Measurements from ENCODE around the gene TLNRD1. TPM values are rescaled to one million over a fixed set of nuclear protein-coding genes. Genes with fewer than 3 reads are reported as not detected.

The TLNRD1 gene
- total RNA-seq, 1 donor from 2014 or later = 5.7 TPM

DNA sequence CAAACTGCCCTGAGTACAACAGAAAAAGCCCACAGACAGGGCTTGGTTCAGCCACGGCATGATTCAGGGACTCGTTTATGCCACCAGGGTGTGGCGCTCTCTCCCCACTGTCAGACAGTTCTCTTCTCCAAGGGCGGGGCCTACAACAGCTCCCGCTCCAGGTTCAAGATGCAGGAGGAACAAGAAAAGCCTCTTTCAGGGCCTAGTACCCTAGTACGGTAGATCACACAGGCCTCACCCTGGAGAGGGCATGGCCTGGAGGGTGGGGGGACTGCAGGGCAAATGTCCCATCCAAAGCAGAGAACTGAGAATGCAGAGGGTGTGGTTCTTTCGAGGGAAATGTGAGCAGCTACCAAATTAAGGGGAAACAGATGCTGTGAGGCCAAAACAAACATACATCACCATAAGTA lies 23.1 kb upstream of the TLNRD1 start:
- no peaks in the 10 kb centered on the region for H3K27me3 ChIP-seq (ENCODE audit: control insufficient read depth in 3 of 3, insufficient read depth in 3 of 3, low read length in 3 of 3)
- no peaks in the 10 kb centered on the region for H3K9me3 ChIP-seq (ENCODE audit: control insufficient read depth in 3 of 3, low read length in 3 of 3)
- H3K27ac ChIP-seq (ENCODE audit: low read depth, low read length) = no peak overlapping the region
- no peak overlapping the region for H3K4me3 ChIP-seq (ENCODE audit: low read length in 3 of 3)
- no peak overlapping the region for H3K9ac ChIP-seq (ENCODE audit: low read depth in 1 of 3, low read length in 3 of 3)
- peaks cover 15 to 18% (median 16%) of the 10 kb centered on the region in 3 donors for H3K36me3 ChIP-seq (ENCODE audit: control insufficient read depth in 3 of 3, insufficient read depth in 3 of 3, low read length in 3 of 3)
- peaks cover 0 to 5% (median 4%) of the 10 kb centered on the region in 3 donors for H3K4me1 ChIP-seq (ENCODE audit: control insufficient read depth in 3 of 3, insufficient read depth in 3 of 3, low read length in 3 of 3)

DNA sequence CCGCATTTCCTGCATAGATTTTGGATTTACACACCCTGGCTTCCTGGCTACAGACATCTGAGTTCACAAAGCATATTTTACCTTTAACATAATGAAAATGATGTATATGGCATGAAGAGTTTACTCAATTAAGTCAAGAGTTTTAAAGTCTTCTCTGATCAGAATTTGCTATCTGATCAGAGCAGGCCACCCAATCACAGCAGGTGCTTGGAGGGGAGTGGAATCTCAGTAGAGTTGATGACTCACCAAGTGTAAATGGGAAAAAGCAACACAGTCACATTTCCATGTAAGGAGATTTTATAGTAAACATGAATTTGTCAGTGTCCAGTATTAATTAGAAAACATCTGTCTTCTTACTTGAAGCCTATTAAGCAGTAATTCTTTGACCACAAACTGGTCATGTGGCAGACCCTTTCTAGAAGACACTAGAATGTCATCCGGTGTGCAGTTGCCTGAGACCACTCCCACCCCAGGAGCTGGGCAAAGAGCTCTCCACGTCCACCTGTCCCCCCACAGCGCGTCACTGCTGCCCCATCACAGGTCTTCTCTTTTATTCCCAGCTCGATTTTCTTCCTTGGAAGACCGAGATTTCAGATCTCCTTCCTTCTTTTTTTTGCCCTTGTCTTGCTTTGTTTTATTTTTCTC lies 21.9 kb upstream of the TLNRD1 start:
- H3K27ac ChIP-seq (ENCODE audit: low read depth, low read length) = no peak overlapping the region
- H3K36me3 ChIP-seq (ENCODE audit: control insufficient read depth in 3 of 3, insufficient read depth in 3 of 3, low read length in 3 of 3) = peaks cover 15 to 18% (median 16%) of the 10 kb centered on the region in 3 donors

DNA sequence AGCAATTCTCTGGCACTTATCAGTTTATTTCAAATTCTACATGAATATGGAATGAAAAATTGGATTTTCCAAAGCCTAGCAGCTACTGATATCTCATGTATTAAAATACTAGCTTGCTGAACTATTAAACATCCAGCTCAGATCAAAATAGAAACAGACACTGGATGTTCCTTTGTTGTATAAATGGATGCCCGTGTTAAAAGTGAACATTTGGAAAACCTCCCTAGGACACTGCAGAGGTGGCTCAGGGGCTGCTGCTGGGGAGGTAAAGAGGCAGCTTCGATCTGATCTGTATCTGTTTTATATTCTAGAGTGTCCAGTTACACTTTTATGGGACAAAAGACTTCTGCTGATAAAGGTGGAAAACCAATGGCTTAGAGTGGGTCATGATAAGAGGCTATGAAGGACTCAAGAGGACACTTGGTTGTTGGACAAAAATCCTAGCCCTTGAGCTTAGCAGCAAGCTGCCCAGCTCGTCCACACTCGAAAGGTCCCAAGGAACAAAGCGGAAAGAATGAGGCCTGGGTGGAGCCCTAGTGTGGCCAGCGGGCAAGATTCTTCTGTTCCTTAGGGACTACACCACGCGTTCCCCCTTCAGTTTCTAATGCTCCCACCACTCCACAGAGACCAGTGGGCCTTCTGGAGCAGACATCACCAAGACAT lies 21.1 kb upstream of the TLNRD1 start:
- Histone ChIP-seq H3K27me3 (ENCODE audit: control insufficient read depth in 3 of 3, insufficient read depth in 3 of 3, low read length in 3 of 3) (no peaks in the 10 kb centered on the region), H3K27ac (ENCODE audit: low read depth, low read length) (no peak overlapping the region), H3K9me3 (ENCODE audit: control insufficient read depth in 3 of 3, low read length in 3 of 3) (no peaks in the 10 kb centered on the region), H3K36me3 (ENCODE audit: control insufficient read depth in 3 of 3, insufficient read depth in 3 of 3, low read length in 3 of 3) (peaks cover 15 to 18% (median 16%) of the 10 kb centered on the region in 3 donors), H3K4me1 (ENCODE audit: control insufficient read depth in 3 of 3, insufficient read depth in 3 of 3, low read length in 3 of 3) (peaks cover 0 to 5% (median 4%) of the 10 kb centered on the region in 3 donors), H3K9ac (ENCODE audit: low read depth in 1 of 3, low read length in 3 of 3) (no peak overlapping the region), H3K4me3 (ENCODE audit: low read length in 3 of 3) (no peak overlapping the region)

More for the DNA sequence above, 21.9 kb upstream of the TLNRD1 start:
- H3K4me1 ChIP-seq (ENCODE audit: control insufficient read depth in 3 of 3, insufficient read depth in 3 of 3, low read length in 3 of 3) = peaks cover 0 to 5% (median 4%) of the 10 kb centered on the region in 3 donors
- H3K9me3 ChIP-seq (ENCODE audit: control insufficient read depth in 3 of 3, low read length in 3 of 3) = no peaks in the 10 kb centered on the region
- H3K4me3 ChIP-seq (ENCODE audit: low read length in 3 of 3) = no peak overlapping the region
- H3K27me3 ChIP-seq (ENCODE audit: control insufficient read depth in 3 of 3, insufficient read depth in 3 of 3, low read length in 3 of 3) = no peaks in the 10 kb centered on the region
- no peak overlapping the region for H3K9ac ChIP-seq (ENCODE audit: low read depth in 1 of 3, low read length in 3 of 3)

DNA sequence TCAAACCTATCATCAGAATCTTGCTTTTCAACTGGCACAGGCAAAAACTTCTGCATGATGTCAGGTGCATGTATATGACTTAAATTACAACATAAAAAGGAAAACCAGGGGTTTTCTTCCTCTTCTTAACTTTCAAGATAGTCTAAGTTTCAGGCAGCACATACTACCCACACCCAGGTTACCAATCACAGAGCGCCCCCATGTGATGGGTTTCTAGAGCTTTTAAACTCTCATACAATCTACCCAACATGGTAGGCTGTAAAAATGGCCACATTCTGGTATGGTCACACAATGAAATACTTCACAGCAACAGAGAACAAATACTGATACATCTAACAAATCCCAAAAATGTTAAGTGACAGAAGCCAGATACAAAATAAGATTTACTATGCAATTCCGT lies 18.5 kb upstream of the TLNRD1 start:
- Histone ChIP-seq H3K27ac (ENCODE audit: low read depth, low read length) (no peak overlapping the region), H3K9ac (ENCODE audit: low read depth in 1 of 3, low read length in 3 of 3) (no peak overlapping the region), H3K27me3 (ENCODE audit: control insufficient read depth in 3 of 3, insufficient read depth in 3 of 3, low read length in 3 of 3) (no peaks in the 10 kb centered on the region), H3K4me3 (ENCODE audit: low read length in 3 of 3) (no peak overlapping the region), H3K9me3 (ENCODE audit: control insufficient read depth in 3 of 3, low read length in 3 of 3) (no peaks in the 10 kb centered on the region), H3K4me1 (ENCODE audit: control insufficient read depth in 3 of 3, insufficient read depth in 3 of 3, low read length in 3 of 3) (peaks cover 10 to 11% (median 10%) of the 10 kb centered on the region in 3 donors), H3K36me3 (ENCODE audit: control insufficient read depth in 3 of 3, insufficient read depth in 3 of 3, low read length in 3 of 3) (peaks cover 15 to 18% (median 15%) of the 10 kb centered on the region in 3 donors)

DNA sequence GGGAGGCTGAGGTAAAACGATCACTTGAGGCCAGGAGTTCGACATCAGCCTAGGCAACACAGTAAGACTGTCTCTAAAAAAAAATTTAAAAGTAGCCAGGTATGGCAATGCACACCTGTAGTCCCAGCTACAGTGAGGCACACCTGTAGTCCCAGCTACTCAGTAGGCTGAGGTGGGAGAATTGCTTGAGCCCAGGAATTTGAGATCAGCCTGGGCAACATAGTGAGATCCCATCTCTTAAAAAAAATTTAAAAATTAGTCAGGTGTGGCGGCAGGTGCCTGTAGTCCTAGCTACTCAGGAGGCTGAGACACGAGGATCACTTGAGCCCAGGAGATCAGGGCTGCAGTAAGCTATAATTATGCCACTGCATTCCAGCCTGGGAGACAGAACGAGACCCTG lies 17.9 kb upstream of the TLNRD1 start:
- Histone ChIP-seq H3K27me3 (ENCODE audit: control insufficient read depth in 3 of 3, insufficient read depth in 3 of 3, low read length in 3 of 3) (no peaks in the 10 kb centered on the region), H3K36me3 (ENCODE audit: control insufficient read depth in 3 of 3, insufficient read depth in 3 of 3, low read length in 3 of 3) (peaks cover 12 to 18% (median 15%) of the 10 kb centered on the region in 3 donors), H3K27ac (ENCODE audit: low read depth, low read length) (no peak overlapping the region), H3K9ac (ENCODE audit: low read depth in 1 of 3, low read length in 3 of 3) (no peak overlapping the region), H3K4me1 (ENCODE audit: control insufficient read depth in 3 of 3, insufficient read depth in 3 of 3, low read length in 3 of 3) (peaks cover 6 to 13% (median 7%) of the 10 kb centered on the region in 3 donors), H3K4me3 (ENCODE audit: low read length in 3 of 3) (no peak overlapping the region), H3K9me3 (ENCODE audit: control insufficient read depth in 3 of 3, low read length in 3 of 3) (no peaks in the 10 kb centered on the region)

DNA sequence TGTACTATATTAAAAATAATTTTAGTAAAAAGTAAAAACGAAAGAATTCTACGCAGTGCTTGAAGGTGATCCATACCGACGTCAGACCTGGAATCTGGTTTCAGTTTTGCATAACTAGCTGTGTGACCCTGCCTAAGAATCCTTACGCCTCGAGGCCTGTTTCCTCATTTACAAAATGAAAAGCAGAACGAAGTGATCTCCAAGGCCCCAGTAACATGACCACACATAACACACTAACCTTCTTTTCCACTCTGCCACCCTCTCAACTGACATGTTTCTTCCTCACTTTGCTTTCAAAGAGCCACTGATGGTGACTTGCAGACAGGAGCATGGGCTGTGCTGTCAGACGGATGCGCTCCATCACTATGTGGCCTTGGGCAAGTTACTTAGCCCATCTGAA lies 15.9 kb upstream of the TLNRD1 start:
- Histone ChIP-seq H3K27me3 (ENCODE audit: control insufficient read depth in 3 of 3, insufficient read depth in 3 of 3, low read length in 3 of 3) (no peaks in the 10 kb centered on the region), H3K9ac (ENCODE audit: low read depth in 1 of 3, low read length in 3 of 3) (no peak overlapping the region), H3K4me1 (ENCODE audit: control insufficient read depth in 3 of 3, insufficient read depth in 3 of 3, low read length in 3 of 3) (peaks cover 18 to 24% (median 18%) of the 10 kb centered on the region in 3 donors), H3K9me3 (ENCODE audit: control insufficient read depth in 3 of 3, low read length in 3 of 3) (no peaks in the 10 kb centered on the region), H3K36me3 (ENCODE audit: control insufficient read depth in 3 of 3, insufficient read depth in 3 of 3, low read length in 3 of 3) (peaks cover 0 to 5% (median 4%) of the 10 kb centered on the region in 3 donors), H3K27ac (ENCODE audit: low read depth, low read length) (no peak overlapping the region), H3K4me3 (ENCODE audit: low read length in 3 of 3) (no peak overlapping the region)

DNA sequence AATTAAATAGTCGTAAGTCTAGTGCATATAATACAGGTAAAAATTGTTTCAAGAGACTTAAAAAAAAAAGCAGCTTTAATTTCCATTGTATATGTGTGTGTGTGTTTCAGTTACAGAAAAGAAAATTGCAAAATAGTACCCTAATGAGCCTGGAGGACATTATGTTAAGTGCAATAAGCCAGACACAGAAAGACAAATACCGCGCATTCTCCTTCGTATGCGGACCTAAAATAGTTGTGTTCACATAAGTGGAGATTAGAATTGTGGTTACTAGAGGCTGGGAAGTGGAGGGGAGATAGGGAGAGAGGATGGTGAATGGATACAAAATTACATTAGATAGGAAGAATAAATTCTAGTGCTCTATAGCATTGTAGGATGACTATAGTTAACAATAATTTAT lies 14.7 kb upstream of the TLNRD1 start:
- Histone ChIP-seq H3K36me3 (ENCODE audit: control insufficient read depth in 3 of 3, insufficient read depth in 3 of 3, low read length in 3 of 3) (peaks cover 0 to 2% (median 0%) of the 10 kb centered on the region in 3 donors), H3K4me1 (ENCODE audit: control insufficient read depth in 3 of 3, insufficient read depth in 3 of 3, low read length in 3 of 3) (peaks cover 18 to 31% (median 19%) of the 10 kb centered on the region in 3 donors), H3K27ac (ENCODE audit: low read depth, low read length) (no peak overlapping the region), H3K27me3 (ENCODE audit: control insufficient read depth in 3 of 3, insufficient read depth in 3 of 3, low read length in 3 of 3) (no peaks in the 10 kb centered on the region), H3K4me3 (ENCODE audit: low read length in 3 of 3) (no peak overlapping the region), H3K9ac (ENCODE audit: low read depth in 1 of 3, low read length in 3 of 3) (no peak overlapping the region), H3K9me3 (ENCODE audit: control insufficient read depth in 3 of 3, low read length in 3 of 3) (no peaks in the 10 kb centered on the region)

DNA sequence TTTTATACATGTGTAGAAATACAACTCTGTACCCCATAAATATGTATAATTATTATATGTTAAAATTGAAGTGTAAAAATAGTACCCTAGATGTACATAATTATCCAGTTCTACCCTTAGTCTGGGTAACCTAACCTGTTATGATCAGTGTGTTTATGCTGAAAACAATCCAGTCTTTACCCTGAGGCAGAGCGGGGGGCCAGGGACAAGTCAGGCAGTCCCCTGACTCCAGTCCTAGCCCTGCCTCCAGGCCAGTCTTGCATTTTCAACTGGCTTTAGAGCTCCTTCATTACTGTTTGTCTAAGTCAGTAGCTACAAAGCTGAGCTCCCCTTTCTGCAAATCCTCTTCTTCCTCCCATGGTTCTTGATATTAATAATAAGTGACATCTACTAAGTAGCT lies 14.2 kb upstream of the TLNRD1 start:
- H3K9ac ChIP-seq (ENCODE audit: low read depth in 1 of 3, low read length in 3 of 3) = no peak overlapping the region
- H3K27me3 ChIP-seq (ENCODE audit: control insufficient read depth in 3 of 3, insufficient read depth in 3 of 3, low read length in 3 of 3) = no peaks in the 10 kb centered on the region
- H3K9me3 ChIP-seq (ENCODE audit: control insufficient read depth in 3 of 3, low read length in 3 of 3) = no peaks in the 10 kb centered on the region
- peaks cover 23 to 35% (median 24%) of the 10 kb centered on the region in 3 donors for H3K4me1 ChIP-seq (ENCODE audit: control insufficient read depth in 3 of 3, insufficient read depth in 3 of 3, low read length in 3 of 3)
- H3K4me3 ChIP-seq (ENCODE audit: low read length in 3 of 3) = no peak overlapping the region
- no peak overlapping the region for H3K27ac ChIP-seq (ENCODE audit: low read depth, low read length)
- peaks cover 0 to 2% (median 0%) of the 10 kb centered on the region in 3 donors for H3K36me3 ChIP-seq (ENCODE audit: control insufficient read depth in 3 of 3, insufficient read depth in 3 of 3, low read length in 3 of 3)

DNA sequence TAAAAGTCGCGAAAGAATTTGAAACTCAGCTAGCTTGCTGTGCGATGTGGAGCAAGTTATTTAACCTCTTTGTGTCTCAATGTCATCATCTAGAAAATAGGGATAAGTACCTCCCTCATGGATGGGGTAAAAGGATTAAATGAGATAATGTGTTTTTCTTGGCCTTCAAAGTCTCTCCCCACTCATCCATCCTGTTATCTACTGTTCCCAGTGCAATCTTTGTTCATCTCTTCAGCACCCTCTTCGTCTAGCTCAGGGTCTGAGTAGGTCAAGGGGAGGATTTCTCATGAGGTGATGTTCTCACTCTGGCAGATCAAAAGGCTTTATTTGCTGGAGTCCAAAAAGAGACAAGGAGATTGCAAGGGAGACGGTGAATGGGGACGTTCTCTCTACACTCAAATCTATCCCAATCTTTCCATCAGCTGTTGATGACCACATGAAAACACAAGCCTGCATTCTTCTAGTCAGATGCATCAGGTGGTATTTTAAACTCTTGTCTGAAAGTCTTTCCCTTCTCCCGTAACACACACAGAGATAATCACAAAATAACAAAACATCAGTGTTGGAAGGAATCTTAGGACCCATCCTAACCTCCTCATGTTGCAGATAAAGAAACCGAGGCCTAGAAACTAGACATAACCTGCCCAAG lies 12.5 kb upstream of the TLNRD1 start:
- Histone ChIP-seq H3K4me1 (ENCODE audit: control insufficient read depth in 3 of 3, insufficient read depth in 3 of 3, low read length in 3 of 3) (peaks cover 24 to 39% (median 27%) of the 10 kb centered on the region in 3 donors), H3K27ac (ENCODE audit: low read depth, low read length) (no peak overlapping the region), H3K4me3 (ENCODE audit: low read length in 3 of 3) (peak overlapping the region; percentile 74 to 88 (median 84)), H3K9ac (ENCODE audit: low read depth in 1 of 3, low read length in 3 of 3) (peak overlapping the region in 1 of 3 donors; percentile 94), H3K9me3 (ENCODE audit: control insufficient read depth in 3 of 3, low read length in 3 of 3) (no peaks in the 10 kb centered on the region), H3K27me3 (ENCODE audit: control insufficient read depth in 3 of 3, insufficient read depth in 3 of 3, low read length in 3 of 3) (no peaks in the 10 kb centered on the region), H3K36me3 (ENCODE audit: control insufficient read depth in 3 of 3, insufficient read depth in 3 of 3, low read length in 3 of 3) (peaks cover 0 to 2% (median 0%) of the 10 kb centered on the region in 3 donors)

All from skeletal muscle tissue (tissue), 4 donors.